A673 (cell line): Measurements from ENCODE around the gene RER1.

Source experiments
- EZH2 ChIP-seq: fragments of 200-600 bp; sonication (generic); IDR thresholded peaks from 2 replicates; pipeline ENCODE4 v1.6.1; 2017; ENCODE audit warnings: borderline replicate concordance, low read depth, mild to moderate bottlenecking, mixed read lengths, antibody characterized with exemption, low read length; ENCODE audit not compliant: poor library complexity, severe bottlenecking
- TF ChIP-seq, protein P1 (sequence below): fragments of 300-800, 200-600 bp; sonication (generic); conservative IDR thresholded peaks from 2 replicates; pipeline ENCODE4 v1.5.1; 2017; ENCODE audit warnings: low read depth, mild to moderate bottlenecking, antibody characterized with exemption, low read length, moderate library complexity, mixed read lengths

DNA sequence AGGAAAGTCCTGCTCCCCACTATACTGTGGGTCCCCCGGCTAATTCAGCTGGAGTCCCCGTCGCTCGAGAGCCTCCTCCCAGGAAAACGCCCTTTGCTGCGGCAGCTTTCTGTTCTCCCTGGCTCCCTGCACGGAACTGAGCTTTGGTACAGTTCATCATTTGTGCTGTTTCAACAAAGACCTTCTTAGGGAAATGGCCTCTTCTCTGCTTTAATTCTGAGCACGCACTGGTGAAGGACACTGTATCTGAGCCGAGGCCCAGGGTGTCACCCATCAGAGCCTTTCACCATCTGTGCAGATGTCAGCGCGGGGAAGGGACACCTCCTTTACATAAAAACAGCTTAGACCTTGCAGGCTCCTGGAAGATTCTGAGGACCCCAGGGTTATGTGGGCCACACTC is 34.3 kb downstream of the RER1 start:
- TF ChIP-seq, protein P1, sequence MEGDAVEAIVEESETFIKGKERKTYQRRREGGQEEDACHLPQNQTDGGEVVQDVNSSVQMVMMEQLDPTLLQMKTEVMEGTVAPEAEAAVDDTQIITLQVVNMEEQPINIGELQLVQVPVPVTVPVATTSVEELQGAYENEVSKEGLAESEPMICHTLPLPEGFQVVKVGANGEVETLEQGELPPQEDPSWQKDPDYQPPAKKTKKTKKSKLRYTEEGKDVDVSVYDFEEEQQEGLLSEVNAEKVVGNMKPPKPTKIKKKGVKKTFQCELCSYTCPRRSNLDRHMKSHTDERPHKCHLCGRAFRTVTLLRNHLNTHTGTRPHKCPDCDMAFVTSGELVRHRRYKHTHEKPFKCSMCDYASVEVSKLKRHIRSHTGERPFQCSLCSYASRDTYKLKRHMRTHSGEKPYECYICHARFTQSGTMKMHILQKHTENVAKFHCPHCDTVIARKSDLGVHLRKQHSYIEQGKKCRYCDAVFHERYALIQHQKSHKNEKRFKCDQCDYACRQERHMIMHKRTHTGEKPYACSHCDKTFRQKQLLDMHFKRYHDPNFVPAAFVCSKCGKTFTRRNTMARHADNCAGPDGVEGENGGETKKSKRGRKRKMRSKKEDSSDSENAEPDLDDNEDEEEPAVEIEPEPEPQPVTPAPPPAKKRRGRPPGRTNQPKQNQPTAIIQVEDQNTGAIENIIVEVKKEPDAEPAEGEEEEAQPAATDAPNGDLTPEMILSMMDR: no peak
- no peak for TF ChIP-seq EZH2
